HEK293 (cell line): ENCODE results near the gene MRPS5.

Experiments used
- EGR2 ChIP-seq: fragments of 450-650 bp; formaldehyde crosslinking; IDR thresholded peaks from 2 replicates; pipeline ENCODE4 v1.5.1; 2016; ENCODE audit warnings: low read depth, missing biosample characterization, missing genetic modification characterization
- KLF16 ChIP-seq: fragments of 450-650 bp; formaldehyde crosslinking; IDR thresholded peaks from 2 replicates; pipeline ENCODE4 v1.5.1; 2017; ENCODE audit warnings: missing biosample characterization, missing genetic modification characterization
- REPIN1 ChIP-seq: fragments of 450-650 bp; formaldehyde crosslinking; IDR thresholded peaks from 2 replicates; pipeline ENCODE4 v1.5.1; 2017; ENCODE audit warnings: missing biosample characterization, missing genetic modification characterization, low read depth
- SP2 ChIP-seq: fragments of 450-650 bp; formaldehyde crosslinking; IDR thresholded peaks from 2 replicates; pipeline ENCODE4 v1.5.1; 2016; ENCODE audit warnings: missing biosample characterization, missing genetic modification characterization
- SP7 ChIP-seq: fragments of 450-650 bp; formaldehyde crosslinking; IDR thresholded peaks from 2 replicates; pipeline ENCODE4 v1.5.1; 2016; ENCODE audit warnings: missing biosample characterization, missing genetic modification characterization
- TSHZ1 ChIP-seq: fragments of 450-650 bp; formaldehyde crosslinking; IDR thresholded peaks from 2 replicates; pipeline ENCODE4 v1.5.1; 2016; ENCODE audit warnings: missing biosample characterization, missing genetic modification characterization, borderline replicate concordance
- YY1 ChIP-seq: fragments of 450-650 bp; formaldehyde crosslinking; IDR thresholded peaks from 2 replicates; pipeline ENCODE4 v1.5.1; 2018; ENCODE audit warnings: missing biosample characterization, missing genetic modification characterization
- ZNF114 ChIP-seq: fragments of 450-650 bp; formaldehyde crosslinking; IDR thresholded peaks from 2 replicates; pipeline ENCODE4 v1.5.0; 2017; ENCODE audit warnings: missing biosample characterization, missing genetic modification characterization
- ZNF133 ChIP-seq: fragments of 450-650 bp; formaldehyde crosslinking; IDR thresholded peaks from 2 replicates; pipeline ENCODE4 v1.5.1; 2016; ENCODE audit warnings: missing biosample characterization, missing genetic modification characterization
- ZNF155 ChIP-seq: fragments of 450-650 bp; formaldehyde crosslinking; IDR thresholded peaks from 2 replicates; pipeline ENCODE4 v1.5.1; 2016; ENCODE audit warnings: missing biosample characterization, missing genetic modification characterization
- ZNF16 ChIP-seq: fragments of 450-650 bp; formaldehyde crosslinking; IDR thresholded peaks from 2 replicates; pipeline ENCODE4 v1.5.1; 2016; ENCODE audit warnings: low read depth, missing biosample characterization, missing genetic modification characterization
- ZNF18 ChIP-seq: fragments of 450-650 bp; formaldehyde crosslinking; IDR thresholded peaks from 2 replicates; pipeline ENCODE4 v1.5.1; 2016; ENCODE audit warnings: missing biosample characterization, missing genetic modification characterization
- ZNF184 ChIP-seq: fragments of 450-650 bp; IDR thresholded peaks from 2 replicates; pipeline ENCODE4 v1.5.1; 2018; ENCODE audit warnings: missing biosample characterization, mild to moderate bottlenecking, missing genetic modification characterization
- ZNF248 ChIP-seq: fragments of 450-650 bp; formaldehyde crosslinking; IDR thresholded peaks from 2 replicates; pipeline ENCODE4 v1.5.1; 2017; ENCODE audit warnings: missing biosample characterization, missing genetic modification characterization
- ZNF274 ChIP-seq, 2 experiments: fragments of 200-500 bp in 1 of 2; fragments of 450-650 bp in 1 of 2; sonication (Bioruptor generic) in 1 of 2; formaldehyde crosslinking in 1 of 2; IDR thresholded peaks; 2 replicates each; pipeline versions ENCODE4 v1.5.1 to v1.6.1; 2014 to 2016; ENCODE audit warnings: borderline replicate concordance in 1 of 2, inconsistent platforms in 1 of 2, low read length in 1 of 2, missing biosample characterization in 1 of 2, missing genetic modification characterization in 1 of 2
- ZNF292 ChIP-seq: fragments of 450-650 bp; formaldehyde crosslinking; IDR thresholded peaks from 2 replicates; pipeline ENCODE4 v1.5.1; 2016; ENCODE audit warnings: low read depth, missing biosample characterization, missing genetic modification characterization, borderline replicate concordance
- ZNF324 ChIP-seq: fragments of 450-650 bp; formaldehyde crosslinking; IDR thresholded peaks from 2 replicates; pipeline ENCODE4 v1.5.1; 2016; ENCODE audit warnings: missing biosample characterization, missing genetic modification characterization
- ZNF391 ChIP-seq: fragments of 450-650 bp; formaldehyde crosslinking; IDR thresholded peaks from 2 replicates; pipeline ENCODE4 v1.5.1; 2016; ENCODE audit warnings: low read depth, missing biosample characterization, missing genetic modification characterization, borderline replicate concordance
- ZNF473 ChIP-seq: fragments of 450-650 bp; formaldehyde crosslinking; IDR thresholded peaks from 2 replicates; pipeline ENCODE4 v1.5.1; 2017; ENCODE audit warnings: missing biosample characterization, missing genetic modification characterization
- ZNF488 ChIP-seq: fragments of 450-650 bp; formaldehyde crosslinking; IDR thresholded peaks from 2 replicates; pipeline ENCODE4 v1.5.1; 2016; ENCODE audit warnings: missing biosample characterization, missing genetic modification characterization
- ZNF501 ChIP-seq: fragments of 450-650 bp; formaldehyde crosslinking; IDR thresholded peaks from 2 replicates; pipeline ENCODE4 v1.5.1; 2016; ENCODE audit warnings: missing biosample characterization, missing genetic modification characterization
- ZNF513 ChIP-seq: fragments of 450-650 bp; IDR thresholded peaks from 2 replicates; pipeline ENCODE4 v1.5.1; 2018; ENCODE audit warnings: missing biosample characterization, missing genetic modification characterization
- ZNF660 ChIP-seq: fragments of 450-650 bp; IDR thresholded peaks from 2 replicates; pipeline ENCODE4 v1.5.1; 2018; ENCODE audit warnings: missing biosample characterization, mild to moderate bottlenecking, missing genetic modification characterization
- ZNF707 ChIP-seq: fragments of 450-650 bp; formaldehyde crosslinking; IDR thresholded peaks from 2 replicates; pipeline ENCODE4 v1.5.1; 2016; ENCODE audit warnings: missing biosample characterization, missing genetic modification characterization
- ZNF768 ChIP-seq: fragments of 450-650 bp; formaldehyde crosslinking; IDR thresholded peaks from 2 replicates; pipeline ENCODE4 v1.5.1; 2018; ENCODE audit warnings: missing biosample characterization, mild to moderate bottlenecking, missing genetic modification characterization
- ZNF830 ChIP-seq: fragments of 450-650 bp; IDR thresholded peaks from 2 replicates; pipeline ENCODE4 v1.5.0; 2018; ENCODE audit warnings: missing biosample characterization, missing genetic modification characterization, low read depth, mild to moderate bottlenecking, moderate library complexity
- TF ChIP-seq, protein P1 (sequence below): fragments of 450-650 bp; formaldehyde crosslinking; IDR thresholded peaks from 2 replicates; pipeline ENCODE4 v1.5.1; 2016; ENCODE audit warnings: missing biosample characterization, missing genetic modification characterization, borderline replicate concordance
- TF ChIP-seq, protein P2 (sequence below): fragments of 450-650 bp; formaldehyde crosslinking; IDR thresholded peaks from 2 replicates; pipeline ENCODE4 v1.5.1; 2016; ENCODE audit warnings: missing biosample characterization, missing genetic modification characterization

The MRPS5 gene

DNA sequence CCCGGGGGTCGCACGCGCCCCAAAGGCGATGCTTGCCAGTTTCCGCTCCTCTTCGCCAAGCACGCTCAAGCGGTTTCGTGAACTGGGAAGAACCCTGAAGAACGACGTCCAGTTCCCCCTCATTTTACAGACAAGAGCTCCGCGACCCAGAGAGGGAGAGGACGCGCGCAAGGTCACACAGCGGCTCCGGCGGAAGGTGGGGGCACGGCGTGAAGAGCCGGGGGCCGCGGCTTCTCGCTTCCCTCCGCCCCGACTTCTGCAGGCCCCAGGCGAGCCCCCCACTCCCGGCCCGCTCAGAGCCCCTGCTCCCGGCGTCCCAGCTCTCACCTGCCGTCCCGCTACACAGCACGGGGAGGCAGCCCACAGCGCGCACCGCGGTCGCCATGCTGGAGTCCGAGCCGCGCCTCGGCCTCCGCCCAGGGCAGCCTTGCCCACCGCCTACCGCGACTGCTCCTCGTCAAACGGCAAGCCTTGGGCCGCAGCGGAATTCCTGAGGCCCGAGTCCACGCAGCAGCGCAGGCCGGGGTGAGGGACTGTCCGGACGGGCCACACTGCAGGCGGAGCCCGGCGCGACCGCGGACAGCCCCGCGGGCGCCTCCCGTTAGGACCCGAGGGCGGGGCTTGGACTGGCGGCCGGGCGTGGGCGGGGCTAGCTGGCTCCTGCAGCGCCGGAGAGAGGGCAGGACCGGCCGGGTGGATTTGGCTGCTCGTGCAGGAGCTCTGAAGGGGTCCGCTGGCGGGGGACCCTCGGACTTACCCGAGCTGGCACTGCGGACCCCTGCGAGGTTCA is at the start of gene MRPS5 (continued):
- TF ChIP-seq, protein P1, sequence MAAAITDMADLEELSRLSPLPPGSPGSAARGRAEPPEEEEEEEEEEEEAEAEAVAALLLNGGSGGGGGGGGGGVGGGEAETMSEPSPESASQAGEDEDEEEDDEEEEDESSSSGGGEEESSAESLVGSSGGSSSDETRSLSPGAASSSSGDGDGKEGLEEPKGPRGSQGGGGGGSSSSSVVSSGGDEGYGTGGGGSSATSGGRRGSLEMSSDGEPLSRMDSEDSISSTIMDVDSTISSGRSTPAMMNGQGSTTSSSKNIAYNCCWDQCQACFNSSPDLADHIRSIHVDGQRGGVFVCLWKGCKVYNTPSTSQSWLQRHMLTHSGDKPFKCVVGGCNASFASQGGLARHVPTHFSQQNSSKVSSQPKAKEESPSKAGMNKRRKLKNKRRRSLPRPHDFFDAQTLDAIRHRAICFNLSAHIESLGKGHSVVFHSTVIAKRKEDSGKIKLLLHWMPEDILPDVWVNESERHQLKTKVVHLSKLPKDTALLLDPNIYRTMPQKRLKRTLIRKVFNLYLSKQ (tag by site-specific recombination): no peak
- TF ChIP-seq ZNF707 (tag by site-specific recombination) (no peak), ZNF155 (tag by site-specific recombination) (no peak), ZNF488 (no peak), YY1 (peak; percentile 90), KLF16 (tag by site-specific recombination) (0 out of 2 replicates have a peak, but pooled peaks have one; percentile 16), ZNF292 (no peak), ZNF274 (IDR thresholded peaks at IDR 0.05; ENCODE audit: low read length) (no peak), ZNF274 (tag by site-specific recombination; IDR thresholded peaks at IDR 0.05; ENCODE audit: borderline replicate concordance) (no peak), ZNF133 (tag by site-specific recombination) (no peak), ZNF768 (peak; percentile 99), ZNF248 (tag by site-specific recombination) (no peak), ZNF473 (tag by site-specific recombination) (no peak), TSHZ1 (no peak), ZNF660 (tag by site-specific recombination) (peak; percentile 62; the same call in 1 of the 2 replicates), SP7 (peak; percentile 68), ZNF324 (tag by site-specific recombination) (no peak), ZNF18 (tag by site-specific recombination) (no peak), REPIN1 (tag by site-specific recombination) (no peak), ZNF391 (tag by site-specific recombination) (peak; percentile 29; the same call in 1 of the 2 replicates), ZNF501 (tag by site-specific recombination) (peak; percentile 69; the same call in 1 of the 2 replicates), ZNF114 (tag by site-specific recombination) (no peak), ZNF16 (tag by site-specific recombination) (no peak), EGR2 (tag by site-specific recombination) (no peak; the same call in 1 of the 2 replicates), ZNF830 (tag by site-specific recombination) (no peak), SP2 (tag by site-specific recombination) (peak; percentile 43), ZNF513 (tag by site-specific recombination) (no peak), ZNF184 (tag by site-specific recombination) (no peak)
- TF ChIP-seq, protein P2, sequence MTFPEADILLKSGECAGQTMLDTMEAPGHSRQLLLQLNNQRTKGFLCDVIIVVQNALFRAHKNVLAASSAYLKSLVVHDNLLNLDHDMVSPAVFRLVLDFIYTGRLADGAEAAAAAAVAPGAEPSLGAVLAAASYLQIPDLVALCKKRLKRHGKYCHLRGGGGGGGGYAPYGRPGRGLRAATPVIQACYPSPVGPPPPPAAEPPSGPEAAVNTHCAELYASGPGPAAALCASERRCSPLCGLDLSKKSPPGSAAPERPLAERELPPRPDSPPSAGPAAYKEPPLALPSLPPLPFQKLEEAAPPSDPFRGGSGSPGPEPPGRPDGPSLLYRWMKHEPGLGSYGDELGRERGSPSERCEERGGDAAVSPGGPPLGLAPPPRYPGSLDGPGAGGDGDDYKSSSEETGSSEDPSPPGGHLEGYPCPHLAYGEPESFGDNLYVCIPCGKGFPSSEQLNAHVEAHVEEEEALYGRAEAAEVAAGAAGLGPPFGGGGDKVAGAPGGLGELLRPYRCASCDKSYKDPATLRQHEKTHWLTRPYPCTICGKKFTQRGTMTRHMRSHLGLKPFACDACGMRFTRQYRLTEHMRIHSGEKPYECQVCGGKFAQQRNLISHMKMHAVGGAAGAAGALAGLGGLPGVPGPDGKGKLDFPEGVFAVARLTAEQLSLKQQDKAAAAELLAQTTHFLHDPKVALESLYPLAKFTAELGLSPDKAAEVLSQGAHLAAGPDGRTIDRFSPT (tag by site-specific recombination): 0 out of 2 replicates have a peak, but pooled peaks have one; percentile 21
